Measurements from ENCODE around the gene TBC1D2. TPM values are rescaled to one million over a fixed set of nuclear protein-coding genes. Genes with fewer than 3 reads are reported as not detected.

TBC1D2 gene
- total and polyA plus RNA-seq, 2 of the 13 experiments (the other 11 are each of a cell fraction or from before 2014, with no cell fraction given): 2.0 to 2.8 TPM

DNA sequence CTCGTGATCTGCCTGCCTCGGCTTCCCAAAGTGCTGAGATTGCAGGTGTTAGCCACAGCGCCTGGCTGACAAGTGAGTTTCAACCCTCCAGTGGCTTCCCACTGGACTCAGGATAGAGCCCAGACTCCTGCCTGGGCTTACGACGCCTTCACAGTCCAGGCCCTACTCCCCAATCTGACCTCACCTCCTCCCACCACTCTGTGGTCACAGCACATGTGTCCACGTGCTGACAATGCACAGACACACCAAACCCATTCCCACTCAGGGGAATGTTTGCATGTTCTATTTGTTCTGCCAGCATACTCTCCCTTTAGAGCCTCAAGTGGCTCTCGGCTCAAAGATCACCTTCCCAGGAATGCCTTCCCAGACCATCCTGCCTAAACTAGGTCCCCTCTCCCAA lies 105.3 kb downstream of the TBC1D2 start (continued):
- TF ChIP-seq CAMTA2 (CRISPR knock-in tag; IDR thresholded peaks at IDR 0.05; ENCODE audit: borderline replicate concordance) (no peak), ZNF350 (CRISPR knock-in tag; IDR thresholded peaks at IDR 0.05; ENCODE audit: borderline replicate concordance, low read depth) (0 out of 2 replicates have a peak, but pooled peaks have one; percentile 38), RNF2 (conservative IDR thresholded peaks at IDR 0.05; ENCODE audit: low read depth) (peak; percentile 68; the same call in 1 of the 2 replicates), THAP11 (CRISPR knock-in tag; IDR thresholded peaks at IDR 0.05) (0 out of 2 replicates have a peak, but pooled peaks have one; percentile 46), NFKB2 (CRISPR knock-in tag; IDR thresholded peaks at IDR 0.05; ENCODE audit: borderline replicate concordance) (peak; percentile 50; the same call in 1 of the 2 replicates), ZNF563 (CRISPR knock-in tag; IDR thresholded peaks at IDR 0.05) (no peak), ZNF550 (CRISPR knock-in tag; IDR thresholded peaks at IDR 0.05; ENCODE audit: borderline replicate concordance) (no peak), SRSF4 (IDR thresholded peaks at IDR 0.05; ENCODE audit: low read depth, low read length, poor library complexity, severe bottlenecking) (no peak), ZNF652 (CRISPR knock-in tag; IDR thresholded peaks at IDR 0.05; ENCODE audit: borderline replicate concordance, low read depth) (no peak), BHLHE40 (IDR thresholded peaks at IDR 0.05; ENCODE audit: low read length) (peak; percentile 81), RARG (CRISPR knock-in tag; IDR thresholded peaks at IDR 0.05; ENCODE audit: low read depth) (no peak), KLF16 (CRISPR knock-in tag; IDR thresholded peaks at IDR 0.05) (peak in 1 of 2 experiments; percentile 58; a peak in 1 of 4 replicates), ZNF12 (CRISPR knock-in tag; IDR thresholded peaks at IDR 0.05) (peak; percentile 61; the same call in 1 of the 2 replicates), REXO4 (CRISPR knock-in tag; IDR thresholded peaks at IDR 0.05; ENCODE audit: borderline replicate concordance) (0 out of 2 replicates have a peak, but pooled peaks have one; percentile 38), ZNF33B (CRISPR knock-in tag; IDR thresholded peaks at IDR 0.05) (no peak), KDM3A (CRISPR knock-in tag; IDR thresholded peaks at IDR 0.05; ENCODE audit: low read depth) (no peak), JUNB (CRISPR knock-in tag; IDR thresholded peaks at IDR 0.05; ENCODE audit: borderline replicate concordance) (peak; percentile 62; the same call in 1 of the 2 replicates), TMF1 (CRISPR knock-in tag; IDR thresholded peaks at IDR 0.05; ENCODE audit: low read depth) (no peak), HDAC1 (CRISPR knock-in tag; IDR thresholded peaks at IDR 0.05) (peak; percentile 48; the same call in 1 of the 2 replicates), HNF4G (IDR thresholded peaks at IDR 0.05; ENCODE audit: borderline replicate concordance, low read depth, low read length) (no peak; the same call in 1 of the 2 replicates), HNF4G (CRISPR knock-in tag; IDR thresholded peaks at IDR 0.05; ENCODE audit: borderline replicate concordance, low read depth) (peak; percentile 20; the same call in 1 of the 2 replicates), TEAD3 (CRISPR knock-in tag; optimal IDR thresholded peaks at IDR 0.05; ENCODE audit: borderline replicate concordance) (peak; percentile 79), DMAP1 (CRISPR knock-in tag; IDR thresholded peaks at IDR 0.05) (0 out of 2 replicates have a peak, but pooled peaks have one; percentile 2)
- TF ChIP-seq, protein P1, sequence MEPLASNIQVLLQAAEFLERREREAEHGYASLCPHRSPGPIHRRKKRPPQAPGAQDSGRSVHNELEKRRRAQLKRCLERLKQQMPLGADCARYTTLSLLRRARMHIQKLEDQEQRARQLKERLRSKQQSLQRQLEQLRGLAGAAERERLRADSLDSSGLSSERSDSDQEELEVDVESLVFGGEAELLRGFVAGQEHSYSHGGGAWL (CRISPR knock-in tag; IDR thresholded peaks at IDR 0.05): peak; percentile 51; the same call in 1 of the 2 replicates
- TF ChIP-seq, protein P2, sequence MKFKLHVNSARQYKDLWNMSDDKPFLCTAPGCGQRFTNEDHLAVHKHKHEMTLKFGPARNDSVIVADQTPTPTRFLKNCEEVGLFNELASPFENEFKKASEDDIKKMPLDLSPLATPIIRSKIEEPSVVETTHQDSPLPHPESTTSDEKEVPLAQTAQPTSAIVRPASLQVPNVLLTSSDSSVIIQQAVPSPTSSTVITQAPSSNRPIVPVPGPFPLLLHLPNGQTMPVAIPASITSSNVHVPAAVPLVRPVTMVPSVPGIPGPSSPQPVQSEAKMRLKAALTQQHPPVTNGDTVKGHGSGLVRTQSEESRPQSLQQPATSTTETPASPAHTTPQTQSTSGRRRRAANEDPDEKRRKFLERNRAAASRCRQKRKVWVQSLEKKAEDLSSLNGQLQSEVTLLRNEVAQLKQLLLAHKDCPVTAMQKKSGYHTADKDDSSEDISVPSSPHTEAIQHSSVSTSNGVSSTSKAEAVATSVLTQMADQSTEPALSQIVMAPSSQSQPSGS (CRISPR knock-in tag; IDR thresholded peaks at IDR 0.05): 0 out of 2 replicates have a peak, but pooled peaks have one; percentile 44
- TF ChIP-seq, protein P3, sequence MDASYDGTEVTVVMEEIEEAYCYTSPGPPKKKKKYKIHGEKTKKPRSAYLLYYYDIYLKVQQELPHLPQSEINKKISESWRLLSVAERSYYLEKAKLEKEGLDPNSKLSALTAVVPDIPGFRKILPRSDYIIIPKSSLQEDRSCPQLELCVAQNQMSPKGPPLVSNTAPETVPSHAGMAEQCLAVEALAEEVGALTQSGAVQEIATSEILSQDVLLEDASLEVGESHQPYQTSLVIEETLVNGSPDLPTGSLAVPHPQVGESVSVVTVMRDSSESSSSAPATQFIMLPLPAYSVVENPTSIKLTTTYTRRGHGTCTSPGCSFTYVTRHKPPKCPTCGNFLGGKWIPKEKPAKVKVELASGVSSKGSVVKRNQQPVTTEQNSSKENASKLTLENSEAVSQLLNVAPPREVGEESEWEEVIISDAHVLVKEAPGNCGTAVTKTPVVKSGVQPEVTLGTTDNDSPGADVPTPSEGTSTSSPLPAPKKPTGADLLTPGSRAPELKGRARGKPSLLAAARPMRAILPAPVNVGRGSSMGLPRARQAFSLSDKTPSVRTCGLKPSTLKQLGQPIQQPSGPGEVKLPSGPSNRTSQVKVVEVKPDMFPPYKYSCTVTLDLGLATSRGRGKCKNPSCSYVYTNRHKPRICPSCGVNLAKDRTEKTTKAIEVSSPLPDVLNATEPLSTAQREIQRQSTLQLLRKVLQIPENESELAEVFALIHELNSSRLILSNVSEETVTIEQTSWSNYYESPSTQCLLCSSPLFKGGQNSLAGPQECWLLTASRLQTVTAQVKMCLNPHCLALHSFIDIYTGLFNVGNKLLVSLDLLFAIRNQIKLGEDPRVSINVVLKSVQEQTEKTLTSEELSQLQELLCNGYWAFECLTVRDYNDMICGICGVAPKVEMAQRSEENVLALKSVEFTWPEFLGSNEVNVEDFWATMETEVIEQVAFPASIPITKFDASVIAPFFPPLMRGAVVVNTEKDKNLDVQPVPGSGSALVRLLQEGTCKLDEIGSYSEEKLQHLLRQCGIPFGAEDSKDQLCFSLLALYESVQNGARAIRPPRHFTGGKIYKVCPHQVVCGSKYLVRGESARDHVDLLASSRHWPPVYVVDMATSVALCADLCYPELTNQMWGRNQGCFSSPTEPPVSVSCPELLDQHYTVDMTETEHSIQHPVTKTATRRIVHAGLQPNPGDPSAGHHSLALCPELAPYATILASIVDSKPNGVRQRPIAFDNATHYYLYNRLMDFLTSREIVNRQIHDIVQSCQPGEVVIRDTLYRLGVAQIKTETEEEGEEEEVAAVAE (CRISPR knock-in tag; IDR thresholded peaks at IDR 0.05; ENCODE audit: borderline replicate concordance): no peak

Data from HepG2 (cell line).